Measurements from ENCODE around the gene TNRC6A.

The TNRC6A gene

GRCh38 chr16:24845726-24846547, 116.5 kb downstream of the TNRC6A start, which contains the start of gene SLC5A11:
Gene SLC5A11, plus strand, starts transcription at chr16:24845963. Its CDS starts 12,681 bp downstream, at chr16:24858644.
- DNase-seq (ENCODE audit: low spot score) (no peak), ATAC-seq (ENCODE audit: low read depth) (no peak)
- no peaks in the 10 kb centered on the region for H3K9me3 ChIP-seq (ENCODE audit: severe bottlenecking)
- H3K4me3 ChIP-seq (ENCODE audit: severe bottlenecking), result no peak within 1 kb of the TSS
- H3K27ac ChIP-seq (ENCODE audit: poor library complexity, severe bottlenecking), result no peak within 1 kb of the TSS
- H3K27me3 ChIP-seq (ENCODE audit: insufficient read depth, poor library complexity, severe bottlenecking), result no peaks in the 10 kb centered on the region
- no peaks in the 10 kb centered on the region for H3K36me3 ChIP-seq (ENCODE audit: low read depth)
- no peak for TF ChIP-seq CTCF (IDR thresholded peaks at IDR 0.05; ENCODE audit: poor library complexity, severe bottlenecking)
- H3K4me1 ChIP-seq (ENCODE audit: insufficient read depth, poor library complexity, severe bottlenecking), result peaks cover 10% of the 10 kb centered on the region

- H3K27ac ChIP-seq (ENCODE audit: poor library complexity, severe bottlenecking), result no peak overlapping the region
- no peaks in the 10 kb centered on the region for H3K9me3 ChIP-seq (ENCODE audit: severe bottlenecking)
- H3K4me3 ChIP-seq (ENCODE audit: severe bottlenecking), result no peak overlapping the region
- H3K4me1 ChIP-seq (ENCODE audit: insufficient read depth, poor library complexity, severe bottlenecking), result peaks cover 14% of the 10 kb centered on the region
- no peaks in the 10 kb centered on the region for H3K27me3 ChIP-seq (ENCODE audit: insufficient read depth, poor library complexity, severe bottlenecking)
- TF ChIP-seq CTCF (IDR thresholded peaks at IDR 0.05; ENCODE audit: poor library complexity, severe bottlenecking), result no peak
- no peak for DNase-seq (ENCODE audit: low spot score)
- H3K36me3 ChIP-seq (ENCODE audit: low read depth), result no peaks in the 10 kb centered on the region
- no peak for ATAC-seq (ENCODE audit: low read depth)
Observed at GRCh38 chr16:24846548-24847357, 117.3 kb downstream of the TNRC6A start.

- H3K27ac ChIP-seq (ENCODE audit: poor library complexity, severe bottlenecking), result no peak overlapping the region
- H3K4me1 ChIP-seq (ENCODE audit: insufficient read depth, poor library complexity, severe bottlenecking), result peaks cover 17% of the 10 kb centered on the region
- DNase-seq (ENCODE audit: low spot score), result no peak
- no peak for TF ChIP-seq CTCF (IDR thresholded peaks at IDR 0.05; ENCODE audit: poor library complexity, severe bottlenecking)
- no peaks in the 10 kb centered on the region for H3K9me3 ChIP-seq (ENCODE audit: severe bottlenecking)
- no peaks in the 10 kb centered on the region for H3K27me3 ChIP-seq (ENCODE audit: insufficient read depth, poor library complexity, severe bottlenecking)
- no peak overlapping the region for H3K4me3 ChIP-seq (ENCODE audit: severe bottlenecking)
- H3K36me3 ChIP-seq (ENCODE audit: low read depth), result no peaks in the 10 kb centered on the region
- ATAC-seq (ENCODE audit: low read depth), result no peak
Observed at GRCh38 chr16:24847358-24847664, 117.9 kb downstream of the TNRC6A start.

GRCh38 chr16:24848065-24848464, 118.6 kb downstream of the TNRC6A start:
- no peak overlapping the region for H3K4me3 ChIP-seq (ENCODE audit: severe bottlenecking)
- H3K36me3 ChIP-seq (ENCODE audit: low read depth), result no peaks in the 10 kb centered on the region
- no peaks in the 10 kb centered on the region for H3K27me3 ChIP-seq (ENCODE audit: insufficient read depth, poor library complexity, severe bottlenecking)
- peaks cover 17% of the 10 kb centered on the region for H3K4me1 ChIP-seq (ENCODE audit: insufficient read depth, poor library complexity, severe bottlenecking)
- DNase-seq (ENCODE audit: low spot score) (no peak), ATAC-seq (ENCODE audit: low read depth) (peak; percentile 77)
- TF ChIP-seq CTCF (IDR thresholded peaks at IDR 0.05; ENCODE audit: poor library complexity, severe bottlenecking), result no peak
- H3K9me3 ChIP-seq (ENCODE audit: severe bottlenecking), result no peaks in the 10 kb centered on the region
- no peak overlapping the region for H3K27ac ChIP-seq (ENCODE audit: poor library complexity, severe bottlenecking)
